Astrocyte of the spinal cord (primary cell): ENCODE measurements around the gene JAKMIP2.
"Not testable (repeated sequence)": the region's sequence is repeated elsewhere in the genome, so short reads cannot be mapped to it uniquely, and the experiment has no call there.

ENCODE experiments used
- DNase-seq: peaks from one replicate; pipeline ENCODE4 v3.0.0; 2011; ENCODE audit warnings: low read depth, low spot score
- H3K4me3 ChIP-seq: 2 replicates; pipeline ENCODE4 v1.5.1; 2011; ENCODE audit warnings: low read depth, mild to moderate bottlenecking, low read length, moderate library complexity
- in situ Hi-C: cut with HindIII; loops from 2 replicates; pipeline ENCODE4 v1.10.0; 2017; ENCODE audit warnings: low sequenced_read_pairs
- TF ChIP-seq, protein P1 (sequence below): IDR thresholded peaks from 2 replicates; pipeline ENCODE4 v1.5.1; 2012; ENCODE audit warnings: low read depth, mild to moderate bottlenecking, low read length, inconsistent platforms

Gene JAKMIP2

DNA sequence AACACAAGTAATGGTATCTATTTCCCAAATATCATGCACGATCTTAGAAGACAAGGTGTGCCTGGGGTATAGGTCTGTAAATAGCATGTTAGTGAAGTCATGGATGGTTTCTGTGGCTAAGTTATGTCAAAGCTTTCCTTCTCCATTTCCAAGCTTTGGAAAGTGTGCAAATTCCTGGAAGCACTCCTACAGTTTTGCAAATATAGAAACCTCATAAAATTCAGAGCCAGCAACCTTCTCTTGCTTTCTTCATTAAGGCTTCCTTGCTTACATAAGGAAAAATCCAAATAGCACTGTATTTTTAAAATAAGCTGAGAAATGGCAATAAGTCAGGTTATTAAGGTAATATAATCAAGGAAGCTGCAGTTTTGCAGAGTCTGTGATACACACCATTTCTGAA is 138.1 kb downstream of the JAKMIP2 start:
- DNase-seq = no peak

DNA sequence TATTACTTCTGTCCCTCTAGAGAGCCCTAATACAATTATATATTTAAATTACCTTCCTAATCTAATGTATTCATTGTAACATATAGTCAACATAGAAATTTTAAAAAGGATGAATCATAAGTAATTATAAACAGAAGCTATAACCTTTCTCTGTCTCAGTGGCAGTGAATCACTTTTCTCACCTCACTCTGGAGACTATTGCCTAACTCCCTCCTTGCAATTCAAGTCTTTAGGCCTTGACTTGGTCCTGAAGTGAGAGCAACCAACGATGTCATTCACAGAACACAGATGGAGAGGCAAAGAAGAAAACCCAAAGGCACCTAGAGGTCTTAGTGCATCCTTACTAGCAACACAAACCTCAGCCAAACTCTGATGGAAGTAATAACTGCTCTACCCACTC is 139.4 kb downstream of the JAKMIP2 start:
- TF ChIP-seq, protein P1, sequence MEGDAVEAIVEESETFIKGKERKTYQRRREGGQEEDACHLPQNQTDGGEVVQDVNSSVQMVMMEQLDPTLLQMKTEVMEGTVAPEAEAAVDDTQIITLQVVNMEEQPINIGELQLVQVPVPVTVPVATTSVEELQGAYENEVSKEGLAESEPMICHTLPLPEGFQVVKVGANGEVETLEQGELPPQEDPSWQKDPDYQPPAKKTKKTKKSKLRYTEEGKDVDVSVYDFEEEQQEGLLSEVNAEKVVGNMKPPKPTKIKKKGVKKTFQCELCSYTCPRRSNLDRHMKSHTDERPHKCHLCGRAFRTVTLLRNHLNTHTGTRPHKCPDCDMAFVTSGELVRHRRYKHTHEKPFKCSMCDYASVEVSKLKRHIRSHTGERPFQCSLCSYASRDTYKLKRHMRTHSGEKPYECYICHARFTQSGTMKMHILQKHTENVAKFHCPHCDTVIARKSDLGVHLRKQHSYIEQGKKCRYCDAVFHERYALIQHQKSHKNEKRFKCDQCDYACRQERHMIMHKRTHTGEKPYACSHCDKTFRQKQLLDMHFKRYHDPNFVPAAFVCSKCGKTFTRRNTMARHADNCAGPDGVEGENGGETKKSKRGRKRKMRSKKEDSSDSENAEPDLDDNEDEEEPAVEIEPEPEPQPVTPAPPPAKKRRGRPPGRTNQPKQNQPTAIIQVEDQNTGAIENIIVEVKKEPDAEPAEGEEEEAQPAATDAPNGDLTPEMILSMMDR = no peak
- DNase-seq = no peak
- no peak overlapping the region for H3K4me3 ChIP-seq
- in situ Hi-C loops = no loop called here

More for the DNA sequence above, 138.1 kb downstream of the JAKMIP2 start:
- in situ Hi-C loops = no loop called here
- TF ChIP-seq, protein P1 = no peak
- H3K4me3 ChIP-seq = no peak overlapping the region

DNA sequence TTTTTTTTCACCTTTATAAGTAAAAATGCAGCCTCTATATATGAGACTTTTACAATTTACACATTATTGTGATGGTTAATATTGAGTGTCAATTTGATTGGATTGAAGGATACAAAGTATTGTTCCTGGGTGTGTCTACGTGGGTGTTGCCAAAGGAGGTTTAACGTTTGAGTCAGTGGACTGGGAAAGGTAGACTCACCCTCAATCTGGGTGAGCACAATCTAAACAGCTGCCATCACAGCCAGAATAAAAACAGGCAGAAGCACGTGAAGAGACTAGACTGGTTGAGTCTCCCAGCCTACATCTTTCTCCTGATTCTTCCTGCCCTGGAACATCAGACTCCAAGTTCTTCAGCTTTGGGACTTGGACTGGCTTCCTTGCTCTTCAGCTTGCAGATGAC is 139.9 kb downstream of the JAKMIP2 start:
- no peak overlapping the region for H3K4me3 ChIP-seq
- DNase-seq = no peak
- TF ChIP-seq, protein P1 = no peak
- in situ Hi-C loops = no loop called here

DNA sequence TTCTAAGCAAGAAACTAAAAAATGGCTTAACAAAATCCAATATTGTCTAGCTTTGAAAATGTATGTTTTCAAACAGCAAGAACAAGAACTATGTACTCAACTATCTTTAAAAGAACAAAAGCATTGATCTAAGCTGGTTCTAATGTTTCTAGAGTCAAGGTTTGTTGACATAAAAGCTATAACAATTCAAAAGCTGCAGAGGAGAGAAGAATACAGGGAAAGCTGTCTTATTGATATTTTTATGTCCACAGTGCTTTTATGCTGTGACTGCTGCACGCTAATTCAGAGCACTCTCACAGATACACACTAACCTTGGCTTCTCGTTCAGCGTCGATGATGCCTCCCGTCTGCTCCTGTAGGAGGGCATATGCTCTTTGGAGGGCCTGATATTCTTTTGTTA is 143.2 kb downstream of the JAKMIP2 start:
- TF ChIP-seq, protein P1 = no peak
- no peak overlapping the region for H3K4me3 ChIP-seq
- in situ Hi-C loops = no loop called here
- DNase-seq = no peak

DNA sequence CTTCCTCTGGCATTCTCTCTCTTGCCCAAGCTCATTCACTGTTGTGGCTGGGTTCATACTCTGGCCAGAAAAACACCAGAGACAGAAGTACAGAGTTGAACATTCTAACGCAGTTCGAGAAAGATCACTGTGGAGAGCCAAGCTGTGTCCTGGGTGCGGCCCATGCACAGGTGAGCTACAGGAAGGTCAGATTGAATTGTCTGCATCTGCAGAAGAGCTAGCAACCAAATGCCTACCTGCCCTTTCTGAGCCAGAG is 145.9 kb downstream of the JAKMIP2 start:
- no peak overlapping the region for H3K4me3 ChIP-seq
- TF ChIP-seq, protein P1 = no peak
- DNase-seq = no peak
- in situ Hi-C loops = no loop called here

DNA sequence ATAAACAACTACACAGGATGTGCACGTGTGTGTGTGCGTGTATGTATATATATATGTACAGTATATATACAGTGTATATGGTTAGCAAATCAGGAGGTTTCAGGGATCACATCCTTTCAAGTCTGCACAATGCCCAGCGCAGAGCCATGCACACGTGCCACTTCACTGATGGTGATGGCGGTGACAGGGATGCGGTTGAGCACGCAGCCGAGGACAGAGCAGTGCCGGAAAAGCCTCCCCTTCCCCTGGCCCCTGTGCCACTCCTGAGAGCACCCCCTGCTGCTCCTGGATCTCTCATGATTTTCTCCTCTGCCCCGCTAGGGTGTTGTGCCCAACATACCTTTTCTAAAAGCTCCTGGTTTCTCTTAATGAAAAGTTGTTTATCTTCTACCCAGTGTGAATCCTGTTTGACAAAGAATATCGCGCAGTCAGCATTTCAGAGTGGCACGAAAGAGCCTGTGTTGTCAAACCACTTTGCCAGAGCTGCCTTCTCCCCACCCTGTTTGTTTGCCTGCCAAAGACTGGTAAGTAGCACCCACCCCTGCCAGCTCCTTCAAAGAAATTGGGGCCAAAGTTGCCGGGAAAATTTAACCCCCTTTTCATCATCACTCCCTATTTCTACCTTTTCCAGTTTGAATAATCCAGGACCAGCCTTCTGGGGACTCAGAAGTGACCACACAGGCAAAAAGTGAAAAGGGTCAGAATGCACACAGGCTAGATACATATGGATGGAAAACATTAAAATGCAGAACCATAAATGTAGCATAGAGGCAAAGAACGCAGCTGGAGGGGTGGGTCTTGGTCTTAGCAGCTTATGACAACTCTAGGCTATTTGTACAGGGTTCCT is 146.4 kb downstream of the JAKMIP2 start:
- TF ChIP-seq, protein P1 = no peak
- no peak overlapping the region for H3K4me3 ChIP-seq
- no peak for DNase-seq
- in situ Hi-C loops = no loop called here

DNA sequence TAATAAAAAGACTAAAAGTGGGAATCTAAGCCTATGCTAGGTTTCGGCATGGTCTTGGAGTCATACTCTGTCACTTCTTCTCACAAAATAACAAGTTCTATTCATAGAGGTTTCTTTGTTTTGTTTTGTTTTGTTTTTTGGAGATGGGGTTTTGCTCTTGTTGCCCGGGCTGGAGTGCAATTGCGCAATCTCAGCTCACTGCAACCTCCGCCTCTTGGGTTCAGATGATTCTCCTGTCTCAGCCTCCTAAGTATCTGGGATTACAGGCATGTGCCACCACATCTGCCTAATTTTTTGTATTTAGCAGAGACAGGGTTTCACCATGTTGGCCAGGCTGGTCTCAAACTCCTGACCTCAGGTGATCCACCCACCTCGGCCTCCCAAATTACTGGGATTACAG is 147.1 kb downstream of the JAKMIP2 start:
- in situ Hi-C loops, DNase-seq, H3K4me3 ChIP-seq: not testable (repeated sequence)
